ENCODE measurements around the gene SCG3. TPM values are rescaled to one million over a fixed set of nuclear protein-coding genes. Genes with fewer than 3 reads are reported as not detected.

The SCG3 gene
- total and polyA plus RNA-seq, 2 of the 13 experiments (the other 11 are each of a cell fraction or from before 2014, with no cell fraction given): not detected

DNA sequence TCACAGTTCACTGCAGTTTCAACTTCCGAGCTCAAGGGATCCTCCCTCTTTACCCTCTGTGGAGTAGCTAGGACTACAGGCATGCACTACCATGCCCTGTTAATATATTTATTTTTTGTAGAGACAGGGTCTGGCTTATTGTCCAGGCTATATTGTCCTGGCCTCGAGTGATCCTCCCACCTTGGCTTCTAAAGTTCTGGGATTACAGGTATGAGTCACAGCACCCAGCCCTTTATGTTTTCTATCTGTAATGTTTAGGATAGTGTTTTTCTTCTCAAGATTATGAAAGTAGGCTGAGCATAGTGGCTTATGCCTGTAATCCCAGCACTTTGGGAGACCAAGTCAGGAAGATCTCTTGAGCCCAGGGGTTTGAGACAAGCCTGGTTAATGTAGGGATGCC is 11.9 kb upstream of the SCG3 start (continued):
- TF ChIP-seq, protein P1, sequence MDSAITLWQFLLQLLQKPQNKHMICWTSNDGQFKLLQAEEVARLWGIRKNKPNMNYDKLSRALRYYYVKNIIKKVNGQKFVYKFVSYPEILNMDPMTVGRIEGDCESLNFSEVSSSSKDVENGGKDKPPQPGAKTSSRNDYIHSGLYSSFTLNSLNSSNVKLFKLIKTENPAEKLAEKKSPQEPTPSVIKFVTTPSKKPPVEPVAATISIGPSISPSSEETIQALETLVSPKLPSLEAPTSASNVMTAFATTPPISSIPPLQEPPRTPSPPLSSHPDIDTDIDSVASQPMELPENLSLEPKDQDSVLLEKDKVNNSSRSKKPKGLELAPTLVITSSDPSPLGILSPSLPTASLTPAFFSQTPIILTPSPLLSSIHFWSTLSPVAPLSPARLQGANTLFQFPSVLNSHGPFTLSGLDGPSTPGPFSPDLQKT (CRISPR knock-in tag; IDR thresholded peaks at IDR 0.05; ENCODE audit: borderline replicate concordance): no peak
- TF ChIP-seq ATRX (CRISPR knock-in tag; IDR thresholded peaks at IDR 0.05; ENCODE audit: borderline replicate concordance) (no peak), TBL1XR1 (IDR thresholded peaks at IDR 0.05; ENCODE audit: borderline replicate concordance, low read length, partially characterized antibody) (no peak), KIAA2018 (CRISPR knock-in tag; IDR thresholded peaks at IDR 0.05; ENCODE audit: borderline replicate concordance) (no peak), ZNF317 (CRISPR knock-in tag; IDR thresholded peaks at IDR 0.05) (no peak)
